Calu3 (cell line): ENCODE results near the gene STRN. TPM values are rescaled to one million over a fixed set of nuclear protein-coding genes. Genes with fewer than 3 reads are reported as not detected.

Source experiments
- BruUV-seq: library from RNA; stranded (reverse); fragments of 400-500 nt; replicated peaks from 2 replicates; lab custom pipeline; 2021; lab: Mats Ljungman, UMichigan
- CTCF ChIA-PET: fragments of 300-600 bp; sonication (Branson Sonifier 250); formaldehyde crosslinking; loops from one replicate; lab custom pipeline; 2022; ENCODE audit warnings: antibody characterized with exemption; lab: Charles Lee
- DNase-seq: peaks from one replicate; pipeline ENCODE4 v3.0.0; 2022
- H3K27ac Mint-ChIP-seq: one replicate; pipeline ENCODE4 v1.8.0; 2022; ENCODE audit warnings: mixed read lengths; ENCODE audit not compliant: unreplicated experiment
- H3K27me3 Mint-ChIP-seq: one replicate; pipeline ENCODE4 v1.8.0; 2022; ENCODE audit warnings: mixed read lengths; ENCODE audit not compliant: unreplicated experiment
- H3K36me3 Mint-ChIP-seq: one replicate; pipeline ENCODE4 v1.8.0; 2022; ENCODE audit warnings: mild to moderate bottlenecking, moderate library complexity, mixed read lengths; ENCODE audit not compliant: insufficient read depth, unreplicated experiment
- H3K4me1 Mint-ChIP-seq: one replicate; pipeline ENCODE4 v1.8.0; 2022; ENCODE audit warnings: mild to moderate bottlenecking, low read depth, mixed read lengths; ENCODE audit not compliant: unreplicated experiment
- H3K4me3 Mint-ChIP-seq: one replicate; pipeline ENCODE4 v1.8.0; 2022; ENCODE audit warnings: mild to moderate bottlenecking, low read depth, moderate library complexity, mixed read lengths; ENCODE audit not compliant: unreplicated experiment
- H3K9me3 Mint-ChIP-seq: one replicate; pipeline ENCODE4 v1.8.0; 2022; ENCODE audit warnings: low read depth, mixed read lengths; ENCODE audit not compliant: unreplicated experiment
- intact Hi-C: fragments of 100-400 bp; cut with micrococcal nuclease; formaldehyde crosslinking; loops from one replicate; pipeline ENCODE4 v1.10.0; 2022; ENCODE audit not compliant: unreplicated experiment
- total RNA-seq: library from RNA; stranded (reverse); gene quantifications from 2 replicates; pipeline ENCODE4 v1.2.3, GENCODE V29; 2022
- TF ChIP-seq, protein P1 (sequence below): fragments of 200-600 bp; IDR thresholded peaks from one replicate; pipeline ENCODE4 v1.8.0; 2022; ENCODE audit warnings: antibody characterized with exemption; ENCODE audit not compliant: unreplicated experiment

STRN gene
- total RNA-seq, 1 experiment from 2014 or later, result 29.3 TPM

DNA sequence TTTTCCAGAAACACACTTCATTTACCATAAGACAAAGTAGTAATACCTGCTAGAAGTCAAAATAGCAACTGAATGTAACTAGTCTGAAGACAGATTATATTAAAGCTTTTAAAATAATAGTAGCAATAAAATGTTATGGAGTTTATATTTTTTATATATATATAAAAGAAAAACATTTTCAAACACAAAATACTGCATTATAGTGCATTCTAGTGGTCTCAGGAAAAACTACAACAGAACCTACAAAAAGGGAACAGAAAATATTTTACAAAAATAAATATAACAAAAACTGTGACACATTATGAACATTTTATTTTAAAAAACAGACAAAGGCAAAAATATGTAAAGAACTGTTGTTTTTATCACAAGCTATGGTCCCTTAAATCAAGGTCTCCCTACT is 48.0 kb downstream of the STRN start:
- no peak overlapping the region for H3K4me3 Mint-ChIP-seq
- H3K9me3 Mint-ChIP-seq, result no peaks in the 10 kb centered on the region
- H3K27me3 Mint-ChIP-seq, result no peaks in the 10 kb centered on the region
- H3K36me3 Mint-ChIP-seq, result no peaks in the 10 kb centered on the region
- H3K4me1 Mint-ChIP-seq, result peaks cover 21% of the 10 kb centered on the region
- intact Hi-C loops, result loop anchor here (10.0 kb wide), 1 partner anchor 86 kb away; no protein-coding TSS in a partner anchor
- no peak for DNase-seq
- BruUV-seq, result no TSS peak
- CTCF ChIA-PET, result interaction anchor here (0.5 kb wide), 1 partner anchor 69 kb away, joined by 3 read pairs; no protein-coding TSS in a partner anchor
- H3K27ac Mint-ChIP-seq, result no peak overlapping the region
- TF ChIP-seq, protein P1, sequence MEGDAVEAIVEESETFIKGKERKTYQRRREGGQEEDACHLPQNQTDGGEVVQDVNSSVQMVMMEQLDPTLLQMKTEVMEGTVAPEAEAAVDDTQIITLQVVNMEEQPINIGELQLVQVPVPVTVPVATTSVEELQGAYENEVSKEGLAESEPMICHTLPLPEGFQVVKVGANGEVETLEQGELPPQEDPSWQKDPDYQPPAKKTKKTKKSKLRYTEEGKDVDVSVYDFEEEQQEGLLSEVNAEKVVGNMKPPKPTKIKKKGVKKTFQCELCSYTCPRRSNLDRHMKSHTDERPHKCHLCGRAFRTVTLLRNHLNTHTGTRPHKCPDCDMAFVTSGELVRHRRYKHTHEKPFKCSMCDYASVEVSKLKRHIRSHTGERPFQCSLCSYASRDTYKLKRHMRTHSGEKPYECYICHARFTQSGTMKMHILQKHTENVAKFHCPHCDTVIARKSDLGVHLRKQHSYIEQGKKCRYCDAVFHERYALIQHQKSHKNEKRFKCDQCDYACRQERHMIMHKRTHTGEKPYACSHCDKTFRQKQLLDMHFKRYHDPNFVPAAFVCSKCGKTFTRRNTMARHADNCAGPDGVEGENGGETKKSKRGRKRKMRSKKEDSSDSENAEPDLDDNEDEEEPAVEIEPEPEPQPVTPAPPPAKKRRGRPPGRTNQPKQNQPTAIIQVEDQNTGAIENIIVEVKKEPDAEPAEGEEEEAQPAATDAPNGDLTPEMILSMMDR, result no peak

DNA sequence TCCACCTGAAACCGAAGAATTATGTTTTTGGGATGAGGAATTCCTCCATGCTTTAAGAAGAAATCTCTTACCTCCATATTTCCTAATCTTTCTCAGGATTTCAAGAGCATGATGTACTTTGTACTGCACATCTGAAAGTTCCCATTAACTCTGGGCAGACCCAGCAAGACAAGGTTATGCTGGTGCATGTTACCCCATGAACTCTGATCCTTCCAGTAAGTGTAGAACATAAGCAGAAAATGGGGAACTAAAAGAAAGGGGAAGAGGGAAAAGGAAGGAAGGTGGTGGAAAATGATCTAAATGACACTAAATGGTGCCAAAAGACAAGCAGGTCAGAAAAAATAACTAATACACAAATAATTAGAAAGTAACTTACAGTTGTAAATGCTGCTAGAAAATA is 50.7 kb downstream of the STRN start:
- DNase-seq, result no peak
- H3K36me3 Mint-ChIP-seq, result no peaks in the 10 kb centered on the region
- TF ChIP-seq, protein P1, result no peak
- no peaks in the 10 kb centered on the region for H3K9me3 Mint-ChIP-seq
- H3K4me3 Mint-ChIP-seq, result no peak overlapping the region
- CTCF ChIA-PET, result no interaction called here
- BruUV-seq, result no TSS peak
- no peaks in the 10 kb centered on the region for H3K27me3 Mint-ChIP-seq
- H3K27ac Mint-ChIP-seq, result no peak overlapping the region
- H3K4me1 Mint-ChIP-seq, result peaks cover 13% of the 10 kb centered on the region
- intact Hi-C loops, result loop anchor here (10.0 kb wide), 1 partner anchor 89 kb away; no protein-coding TSS in a partner anchor

DNA sequence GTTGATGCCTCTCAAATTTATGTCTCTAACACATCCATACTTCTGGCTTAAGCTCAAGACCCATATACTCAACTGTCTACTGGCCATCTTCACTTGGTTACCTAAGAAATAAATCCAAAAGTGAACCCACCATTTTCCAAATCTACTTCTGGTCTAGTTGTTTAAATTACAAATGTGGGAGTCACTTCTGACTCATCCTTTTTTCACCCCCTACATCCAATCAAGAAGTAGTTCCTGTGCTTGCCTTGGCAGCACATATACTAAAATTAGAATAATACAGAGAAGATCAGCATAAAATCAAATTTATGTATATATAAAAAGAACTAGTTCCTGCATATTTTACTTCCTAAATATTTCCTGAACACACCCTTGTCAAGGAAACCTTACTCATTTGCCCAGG is 53.6 kb downstream of the STRN start:
- no peak overlapping the region for H3K27ac Mint-ChIP-seq
- no peaks in the 10 kb centered on the region for H3K4me1 Mint-ChIP-seq
- H3K9me3 Mint-ChIP-seq, result no peaks in the 10 kb centered on the region
- TF ChIP-seq, protein P1, result no peak
- intact Hi-C loops, result loop anchor here (5.0 to 10.0 kb wide), 2 partner anchors 92 to 130 kb away; no protein-coding TSS in a partner anchor
- CTCF ChIA-PET, result no interaction called here
- DNase-seq, result no peak
- no peaks in the 10 kb centered on the region for H3K36me3 Mint-ChIP-seq
- no peak overlapping the region for H3K4me3 Mint-ChIP-seq
- no TSS peak for BruUV-seq
- H3K27me3 Mint-ChIP-seq, result no peaks in the 10 kb centered on the region

DNA sequence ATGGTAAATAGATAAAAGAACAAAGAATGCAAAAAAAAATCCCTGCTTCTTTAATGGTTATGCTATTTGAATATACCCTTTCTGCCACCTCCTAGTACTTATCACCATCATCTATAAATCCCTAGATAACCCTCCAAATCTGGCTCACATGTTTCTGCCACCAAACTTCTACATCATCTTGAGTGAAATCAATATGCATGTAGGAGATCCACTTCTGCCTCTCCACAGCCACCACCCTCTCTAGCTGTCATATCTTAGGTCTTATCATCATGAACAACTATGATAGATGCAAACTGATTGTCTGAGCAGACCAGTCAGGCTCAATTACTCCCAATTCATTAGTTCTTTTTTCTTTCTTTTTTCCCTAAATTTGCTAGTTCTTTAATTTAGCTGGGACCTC is 55.3 kb downstream of the STRN start:
- TF ChIP-seq, protein P1, result no peak
- Mint-ChIP-seq H3K9me3 (no peaks in the 10 kb centered on the region), H3K27me3 (no peaks in the 10 kb centered on the region), H3K27ac (no peak overlapping the region), H3K4me3 (no peak overlapping the region), H3K36me3 (no peaks in the 10 kb centered on the region), H3K4me1 (no peaks in the 10 kb centered on the region)
- BruUV-seq, result no TSS peak
- CTCF ChIA-PET, result no interaction called here
- DNase-seq, result no peak
- intact Hi-C loops, result loop anchor here (5.0 to 10.0 kb wide), 2 partner anchors 94 to 129 kb away; no protein-coding TSS in a partner anchor
